Measurements from ENCODE around the gene SLC44A2.
A peak's percentile ranks its signal among the peaks of the same experiment; 100 is the strongest.

Gene SLC44A2

GRCh38 chr19:10617409-10618121 lies 7.8 kb upstream of the SLC44A2 start:
- no peak for DNase-seq

- DNase-seq: no peak
These were observed 6.5 kb upstream of the SLC44A2 start for GRCh38 chr19:10618846-10619245.

GRCh38 chr19:10620786-10621185 lies 4.6 kb upstream of the SLC44A2 start:
- no peak for DNase-seq

- no peak for DNase-seq
These were observed 3.4 kb upstream of the SLC44A2 start for GRCh38 chr19:10621966-10622365.

- DNase-seq: peak; percentile 26
These were observed 768 bp upstream of the SLC44A2 start for GRCh38 chr19:10624585-10624984.

GRCh38 chr19:10625762-10626138 lies 397 bp downstream of the SLC44A2 start:
- no peak for DNase-seq

GRCh38 chr19:10631874-10632273 lies 6.5 kb downstream of the SLC44A2 start:
- DNase-seq: no peak

GRCh38 chr19:10634430-10634829 lies 9.1 kb downstream of the SLC44A2 start:
- DNase-seq: no peak

GRCh38 chr19:10634963-10635362 lies 9.6 kb downstream of the SLC44A2 start:
- no peak for DNase-seq

- no peak for DNase-seq
These were observed 11.1 kb downstream of the SLC44A2 start for GRCh38 chr19:10636304-10636972.

GRCh38 chr19:10637894-10638293 lies 12.5 kb downstream of the SLC44A2 start:
- DNase-seq: no peak

GRCh38 chr19:10639836-10640235 lies 14.5 kb downstream of the SLC44A2 start:
- no peak for DNase-seq

- DNase-seq: no peak
These were observed 15.0 kb downstream of the SLC44A2 start for GRCh38 chr19:10640361-10640760.

GRCh38 chr19:10641248-10641647 lies 15.9 kb downstream of the SLC44A2 start:
- no peak for DNase-seq

- DNase-seq: no peak
These were observed 17.3 kb downstream of the SLC44A2 start for GRCh38 chr19:10642473-10643171.

GRCh38 chr19:10643172-10643967 lies 18.0 kb downstream of the SLC44A2 start:
- DNase-seq: no peak

- no peak for DNase-seq
These were observed 18.6 kb downstream of the SLC44A2 start for GRCh38 chr19:10643968-10644259.

- peak; percentile 86 for DNase-seq
These were observed 19.1 kb downstream of the SLC44A2 start for GRCh38 chr19:10644260-10645007.

- DNase-seq: no peak
These were observed 21.3 kb downstream of the SLC44A2 start for GRCh38 chr19:10646456-10647159.

- no peak for DNase-seq
These were observed 23.0 kb downstream of the SLC44A2 start for GRCh38 chr19:10648360-10648759.

GRCh38 chr19:10651851-10652250 lies 26.5 kb downstream of the SLC44A2 start:
- no peak for DNase-seq

GRCh38 chr19:10653482-10653731 lies 28.1 kb downstream of the SLC44A2 start:
- no peak for DNase-seq

Data from CD4-positive, alpha-beta T cell treated with Interleukin-21 for 1 hour (primary cell).